BLaER1 treated with 17β-estradiol and CSF1 and Interleukin-3, amounts not matched to agents 10 nM and 100 nM (cell line): ENCODE results near the gene GFPT1.

Experiments used
- H3K27ac ChIP-seq, 11 experiments: shearing (Covaris generic); formaldehyde crosslinking; 2 replicates each; pipeline ENCODE4 v1.8.1; 2022
- H3K27me3 ChIP-seq, 11 experiments: shearing (Covaris generic); formaldehyde crosslinking; 2 replicates each; pipeline ENCODE4 v1.8.1; 2022
- H3K36me3 ChIP-seq, 11 experiments: shearing (Covaris generic); formaldehyde crosslinking; 2 replicates each; pipeline ENCODE4 v1.8.1; 2022
- H3K4me1 ChIP-seq, 10 experiments: shearing (Covaris generic); formaldehyde crosslinking; 2 replicates each; pipeline ENCODE4 v1.8.1; 2022
- H3K4me2 ChIP-seq, 11 experiments: shearing (Covaris generic); formaldehyde crosslinking; 2 replicates each; pipeline ENCODE4 v1.8.1; 2022
- H3K4me3 ChIP-seq, 10 experiments: shearing (Covaris generic); formaldehyde crosslinking; 2 replicates each; pipeline ENCODE4 v1.8.1; 2022
- H3K9ac ChIP-seq, 11 experiments: shearing (Covaris generic); formaldehyde crosslinking; 2 replicates each; pipeline ENCODE4 v1.8.1; 2022
- H3K9me3 ChIP-seq, 11 experiments: shearing (Covaris generic); formaldehyde crosslinking; replicated peaks in 1 of 11; 2 replicates each; pipeline ENCODE4 v1.8.1; 2022
- H4K20me1 ChIP-seq, 11 experiments: shearing (Covaris generic); formaldehyde crosslinking; 2 replicates each; pipeline ENCODE4 v1.8.1; 2022
- Cebpa-rat ChIP-seq, 11 experiments: shearing (Covaris generic); IDR thresholded peaks; 2 replicates each; pipeline ENCODE4 v1.8.1; 2022

Gene GFPT1

DNA sequence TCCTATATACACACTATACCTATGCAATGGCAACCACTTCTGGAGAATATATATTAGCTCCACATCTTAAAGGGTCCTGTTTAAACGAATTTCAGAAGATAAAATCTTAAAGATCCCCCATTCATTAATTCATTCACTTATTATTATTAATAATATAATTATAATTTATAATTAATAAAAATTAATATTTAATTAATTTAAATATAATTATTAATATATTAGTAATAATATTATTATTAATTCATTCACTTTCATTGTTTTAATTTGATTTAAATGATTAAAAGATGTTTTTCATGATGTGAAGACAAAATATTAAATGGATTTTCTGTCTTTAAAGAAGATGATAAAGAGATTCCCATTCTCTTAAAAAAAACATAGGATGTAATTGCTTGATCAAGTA, 29.1 kb upstream of the GFPT1 start:
- H3K36me3 ChIP-seq = peaks cover 56 to 95% (median 79%) of the 10 kb centered on the region in 11 experiments
- no peak overlapping the region for H3K27ac ChIP-seq
- peaks cover 0 to 9% (median 0%) of the 10 kb centered on the region in 11 experiments; a peak in 2 of 22 replicates for H3K9me3 ChIP-seq
- H4K20me1 ChIP-seq = no peaks in the 10 kb centered on the region
- peaks cover 0 to 6% (median 0%) of the 10 kb centered on the region in 10 experiments; a peak in 3 of 20 replicates for H3K4me1 ChIP-seq
- TF ChIP-seq Cebpa-rat (IDR thresholded peaks at IDR 0.05) = no peak
- H3K4me3 ChIP-seq = no peak overlapping the region
- H3K4me2 ChIP-seq = no peak overlapping the region
- H3K27me3 ChIP-seq = no peaks in the 10 kb centered on the region
- H3K9ac ChIP-seq = no peak overlapping the region

DNA sequence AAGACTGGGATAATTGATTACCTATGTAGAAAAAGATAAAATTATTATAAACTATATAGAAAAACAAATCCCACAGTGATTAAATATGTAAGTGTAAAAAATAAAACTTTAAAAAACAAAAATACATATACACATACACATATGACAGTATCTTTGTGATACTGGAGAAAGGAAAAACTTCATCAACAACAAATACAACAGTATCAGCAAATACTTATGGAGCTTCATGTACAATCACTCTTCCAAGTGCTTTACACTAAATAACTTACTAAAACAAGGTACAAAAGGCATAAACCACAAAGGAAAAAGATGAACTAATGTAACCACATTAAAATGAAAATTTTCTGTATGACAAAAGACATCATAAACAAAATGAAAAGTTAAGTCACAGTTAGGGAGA, 24.1 kb upstream of the GFPT1 start:
- H3K4me2 ChIP-seq = no peak overlapping the region
- no peak overlapping the region for H3K4me3 ChIP-seq
- no peak overlapping the region for H3K27ac ChIP-seq
- H4K20me1 ChIP-seq = no peaks in the 10 kb centered on the region
- no peak for TF ChIP-seq Cebpa-rat (IDR thresholded peaks at IDR 0.05)
- peaks cover 51 to 87% (median 71%) of the 10 kb centered on the region in 11 experiments for H3K36me3 ChIP-seq
- H3K9ac ChIP-seq = no peak overlapping the region
- no peaks in the 10 kb centered on the region for H3K4me1 ChIP-seq
- peaks cover 0 to 14% (median 7%) of the 10 kb centered on the region in 11 experiments; a peak in 9 of 22 replicates for H3K9me3 ChIP-seq
- no peaks in the 10 kb centered on the region for H3K27me3 ChIP-seq

DNA sequence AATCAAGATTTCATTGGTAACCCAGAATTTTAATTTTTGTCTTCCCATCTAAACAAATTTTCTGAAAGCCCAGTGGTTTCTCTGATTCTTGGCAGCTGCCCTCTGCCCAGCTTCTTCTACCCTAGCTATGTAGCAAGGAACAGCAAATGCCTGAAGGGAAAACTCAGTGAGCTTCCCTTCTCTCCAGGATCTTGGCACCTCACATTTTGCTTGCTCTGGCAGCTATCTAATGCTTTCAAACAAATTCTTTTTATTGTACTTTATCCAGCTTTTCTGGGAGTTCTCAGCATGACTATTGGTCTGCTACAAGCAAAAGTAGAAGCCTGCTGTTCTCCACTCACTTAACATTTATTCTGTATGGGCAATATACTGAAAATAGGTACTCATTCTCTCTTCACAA, 18.3 kb upstream of the GFPT1 start:
- Histone ChIP-seq H3K36me3 (peaks cover 66 to 92% (median 75%) of the 10 kb centered on the region in 11 experiments), H3K27me3 (no peaks in the 10 kb centered on the region), H3K4me2 (no peak overlapping the region), H4K20me1 (no peaks in the 10 kb centered on the region), H3K27ac (no peak overlapping the region), H3K9me3 (peaks cover 25 to 39% (median 31%) of the 10 kb centered on the region in 11 experiments), H3K4me3 (no peak overlapping the region), H3K4me1 (no peaks in the 10 kb centered on the region), H3K9ac (no peak overlapping the region)
- TF ChIP-seq Cebpa-rat (IDR thresholded peaks at IDR 0.05) = no peak

DNA sequence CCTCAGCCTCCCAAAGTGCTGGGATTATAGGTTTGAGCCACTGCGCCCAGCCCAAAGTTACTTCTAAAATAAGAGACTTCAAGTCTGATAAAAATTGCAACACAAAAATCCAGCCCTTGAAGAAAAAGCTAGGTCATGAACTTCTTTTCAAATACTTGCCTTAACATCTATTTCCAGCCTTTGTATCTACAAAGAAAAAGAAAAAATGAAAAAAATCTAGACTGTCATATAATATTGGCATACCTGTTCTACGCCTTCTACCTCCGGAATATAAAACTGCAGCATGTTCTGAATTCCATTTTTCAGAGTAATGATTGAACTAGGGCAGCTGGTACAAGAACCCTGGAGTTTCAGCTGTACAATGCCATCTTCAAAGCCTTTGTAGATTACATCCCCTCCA, 13.1 kb upstream of the GFPT1 start:
- Histone ChIP-seq H4K20me1 (no peaks in the 10 kb centered on the region), H3K9me3 (peaks cover 20 to 25% (median 21%) of the 10 kb centered on the region in 11 experiments), H3K9ac (no peak overlapping the region), H3K27ac (no peak overlapping the region), H3K4me3 (no peak overlapping the region), H3K27me3 (no peaks in the 10 kb centered on the region), H3K4me1 (no peaks in the 10 kb centered on the region), H3K4me2 (no peak overlapping the region), H3K36me3 (peaks cover 60 to 100% (median 83%) of the 10 kb centered on the region in 11 experiments)
- TF ChIP-seq Cebpa-rat (IDR thresholded peaks at IDR 0.05) = no peak

DNA sequence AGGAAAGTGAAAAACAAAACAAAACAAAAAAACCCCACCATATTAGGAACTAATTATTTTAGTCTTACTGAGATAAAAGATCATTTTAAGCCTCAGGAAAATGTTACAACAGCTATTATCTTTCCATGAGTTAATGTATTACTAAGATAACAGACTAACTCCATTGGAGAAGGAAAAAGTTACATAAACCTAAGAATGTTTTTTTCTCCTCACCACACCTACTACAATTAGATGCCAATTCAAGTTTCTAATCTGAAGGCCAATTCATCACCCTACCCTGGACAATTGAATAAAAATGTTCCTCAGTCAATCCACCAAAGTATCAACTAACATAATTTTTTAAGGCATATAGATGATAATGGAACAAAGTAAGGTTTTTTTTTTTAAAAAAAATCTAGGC, 10.2 kb upstream of the GFPT1 start:
- Histone ChIP-seq H3K4me3 (no peak overlapping the region), H3K36me3 (peaks cover 44 to 90% (median 72%) of the 10 kb centered on the region in 11 experiments), H3K4me2 (no peak overlapping the region), H3K9me3 (no peaks in the 10 kb centered on the region), H3K9ac (no peak overlapping the region), H3K27ac (no peak overlapping the region), H4K20me1 (no peaks in the 10 kb centered on the region), H3K4me1 (peaks cover 0 to 5% (median 0%) of the 10 kb centered on the region in 10 experiments; a peak in 1 of 20 replicates), H3K27me3 (no peaks in the 10 kb centered on the region)
- no peak for TF ChIP-seq Cebpa-rat (IDR thresholded peaks at IDR 0.05)

DNA sequence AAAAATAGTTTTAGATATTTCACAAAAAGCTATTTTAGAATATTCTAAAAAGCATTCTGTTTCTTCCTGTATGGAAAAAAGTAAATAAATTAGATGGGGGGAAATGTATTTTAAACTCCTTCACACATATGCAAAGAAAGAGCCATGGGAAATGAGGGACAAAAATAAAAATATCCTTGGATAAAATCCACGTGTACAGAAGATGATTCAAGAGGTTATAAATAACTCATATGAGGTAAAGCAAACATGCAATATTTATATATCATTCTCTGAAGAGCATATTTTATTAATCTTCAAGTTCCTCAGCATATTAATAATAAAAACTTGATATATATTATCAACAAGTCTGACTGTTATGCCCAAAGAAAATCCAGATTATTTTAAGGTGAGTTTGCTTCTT, 8.8 kb upstream of the GFPT1 start:
- Histone ChIP-seq H3K4me3 (no peak overlapping the region), H3K4me1 (peaks cover 0 to 10% (median under 1%) of the 10 kb centered on the region in 10 experiments; a peak in 9 of 20 replicates), H3K36me3 (peaks cover 43 to 77% (median 66%) of the 10 kb centered on the region in 11 experiments), H3K9ac (no peak overlapping the region), H3K4me2 (no peak overlapping the region), H3K9me3 (no peaks in the 10 kb centered on the region), H4K20me1 (no peaks in the 10 kb centered on the region), H3K27ac (no peak overlapping the region), H3K27me3 (no peaks in the 10 kb centered on the region)
- no peak for TF ChIP-seq Cebpa-rat (IDR thresholded peaks at IDR 0.05)

DNA sequence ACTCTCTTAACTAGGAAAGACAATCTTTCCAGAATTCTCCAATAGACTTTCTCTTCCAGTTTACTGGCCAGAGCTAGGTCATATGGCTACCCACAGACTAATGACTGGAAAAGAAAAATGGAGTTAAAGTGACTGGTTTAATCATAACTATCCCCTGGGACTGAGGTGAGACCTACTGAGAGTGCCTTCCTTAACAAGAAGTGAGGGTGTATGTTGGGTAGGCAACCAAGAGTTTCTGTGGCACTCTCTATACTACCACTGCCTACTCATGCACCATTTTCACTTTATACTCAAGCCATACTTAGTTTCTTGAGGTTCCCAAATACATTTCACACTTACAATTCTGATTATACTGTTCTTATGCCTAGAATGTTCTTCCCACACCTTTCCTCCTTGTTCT, 6.9 kb upstream of the GFPT1 start:
- no peak overlapping the region for H3K9ac ChIP-seq
- no peak for TF ChIP-seq Cebpa-rat (IDR thresholded peaks at IDR 0.05)
- no peaks in the 10 kb centered on the region for H3K9me3 ChIP-seq
- H3K4me2 ChIP-seq = 0 out of 22 replicates have a peak overlapping the region, but pooled peaks of 1 of the 11 experiments have one; percentile 11
- no peaks in the 10 kb centered on the region for H3K27me3 ChIP-seq
- H3K36me3 ChIP-seq = peaks cover 35 to 58% (median 48%) of the 10 kb centered on the region in 11 experiments
- no peak overlapping the region for H3K4me3 ChIP-seq
- no peak overlapping the region for H3K27ac ChIP-seq
- no peaks in the 10 kb centered on the region for H4K20me1 ChIP-seq
- H3K4me1 ChIP-seq = peaks cover 0 to 21% (median 6%) of the 10 kb centered on the region in 10 experiments; a peak in 10 of 20 replicates

DNA sequence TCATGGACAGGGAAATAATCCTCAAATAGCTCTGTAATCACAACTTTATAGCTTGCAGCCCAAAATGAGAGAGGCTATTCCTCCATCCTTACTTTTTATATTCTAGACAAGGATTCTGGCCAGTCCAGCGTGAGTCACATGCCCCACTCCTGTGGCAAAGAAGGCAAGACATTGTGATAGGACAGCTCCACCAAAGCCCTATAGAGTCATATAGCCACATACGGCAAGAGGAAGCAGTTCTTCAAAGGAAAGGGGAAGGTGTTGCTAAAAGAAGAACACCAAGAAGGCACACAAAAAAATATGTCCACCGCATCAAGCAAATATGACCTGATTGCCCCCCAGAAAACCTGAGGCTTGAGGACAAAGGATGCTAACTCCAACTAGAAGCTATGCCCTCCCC, 3.4 kb upstream of the GFPT1 start:
- peaks cover 12 to 34% (median 21%) of the 10 kb centered on the region in 10 experiments for H3K4me1 ChIP-seq
- H3K4me2 ChIP-seq = peak overlapping the region in 5 of 11 experiments; percentile 29 to 73 (median 47); a peak in 10 of 22 replicates
- H3K36me3 ChIP-seq = peaks cover 5 to 28% (median 21%) of the 10 kb centered on the region in 11 experiments; a peak in 21 of 22 replicates
- H3K4me3 ChIP-seq = no peak overlapping the region
- peaks cover 0 to 4% (median 0%) of the 10 kb centered on the region in 11 experiments; a peak in 3 of 22 replicates for H4K20me1 ChIP-seq
- no peak for TF ChIP-seq Cebpa-rat (IDR thresholded peaks at IDR 0.05)
- H3K27me3 ChIP-seq = no peaks in the 10 kb centered on the region
- H3K9ac ChIP-seq = no peak overlapping the region
- no peaks in the 10 kb centered on the region for H3K9me3 ChIP-seq
- H3K27ac ChIP-seq = no peak overlapping the region

DNA sequence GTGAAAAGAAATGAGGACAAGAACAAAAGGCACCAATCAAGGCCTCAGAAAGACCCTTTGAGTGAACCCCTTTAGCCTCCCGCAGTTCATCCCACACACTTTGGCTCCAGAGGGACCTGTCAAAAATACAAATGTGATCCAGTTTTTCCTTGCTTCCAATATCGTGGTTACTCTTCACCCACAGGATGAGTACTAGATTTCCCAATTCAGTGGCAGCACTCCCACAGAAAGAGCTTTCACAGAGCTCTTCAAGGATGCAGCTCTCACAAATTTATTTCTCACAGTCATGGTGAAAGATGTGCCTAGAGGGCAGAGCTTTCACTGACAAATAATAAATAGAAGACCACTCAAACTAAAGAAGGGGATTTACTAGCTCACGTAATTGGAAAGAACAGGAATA, 3.0 kb upstream of the GFPT1 start:
- Histone ChIP-seq H3K9me3 (no peaks in the 10 kb centered on the region), H3K27ac (no peak overlapping the region), H3K4me2 (peak overlapping the region in 5 of 11 experiments; percentile 29 to 73 (median 47); a peak in 8 of 22 replicates), H4K20me1 (peaks cover 0 to 9% (median 0%) of the 10 kb centered on the region in 11 experiments; a peak in 5 of 22 replicates), H3K4me1 (peaks cover 17 to 39% (median 26%) of the 10 kb centered on the region in 10 experiments), H3K4me3 (no peak overlapping the region), H3K36me3 (peaks cover under 1 to 23% (median 16%) of the 10 kb centered on the region in 11 experiments; a peak in 19 of 22 replicates), H3K27me3 (no peaks in the 10 kb centered on the region), H3K9ac (no peak overlapping the region)
- no peak for TF ChIP-seq Cebpa-rat (IDR thresholded peaks at IDR 0.05)

DNA sequence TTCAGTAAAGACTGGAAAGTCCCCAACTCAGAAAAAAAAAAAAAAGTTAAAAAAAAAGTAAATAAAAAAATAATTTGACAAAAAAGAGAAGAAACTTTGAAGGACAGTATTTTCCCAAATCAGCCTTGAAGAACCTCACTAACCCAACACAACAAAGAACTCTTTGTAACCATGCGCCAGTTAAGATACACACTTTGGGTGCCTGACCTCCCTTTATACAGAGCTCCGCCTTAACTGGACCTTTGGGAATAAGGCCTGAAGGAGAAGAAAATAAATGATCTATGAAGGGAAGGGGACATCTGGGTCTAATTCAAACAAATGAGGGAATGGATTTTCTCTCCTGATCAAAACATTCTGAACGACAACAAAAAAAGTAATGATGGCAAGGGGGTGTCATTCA, 2.2 kb upstream of the GFPT1 start:
- H3K9ac ChIP-seq = no peak overlapping the region
- H4K20me1 ChIP-seq = peaks cover 0 to 13% (median 0%) of the 10 kb centered on the region in 11 experiments; a peak in 5 of 22 replicates
- peaks cover 20 to 42% (median 30%) of the 10 kb centered on the region in 10 experiments for H3K4me1 ChIP-seq
- H3K27me3 ChIP-seq = no peaks in the 10 kb centered on the region
- no peaks in the 10 kb centered on the region for H3K9me3 ChIP-seq
- H3K4me3 ChIP-seq = no peak overlapping the region
- peaks cover 2 to 16% (median 10%) of the 10 kb centered on the region in 11 experiments; a peak in 16 of 22 replicates for H3K36me3 ChIP-seq
- no peak overlapping the region for H3K27ac ChIP-seq
- H3K4me2 ChIP-seq = no peak overlapping the region
- no peak for TF ChIP-seq Cebpa-rat (IDR thresholded peaks at IDR 0.05)
